HG02610 (cell line): ENCODE results near the gene ICAM4.
"Not testable (repeated sequence)": the region's sequence is repeated elsewhere in the genome, so short reads cannot be mapped to it uniquely, and the experiment has no call there.

Source experiments
- ATAC-seq: cut with Tn5 transposase; IDR thresholded peaks from one replicate; pipeline ENCODE4 v1.9.1; 2021; ENCODE audit warnings: mild to moderate bottlenecking, moderate library complexity; ENCODE audit not compliant: unreplicated experiment

ICAM4 gene

DNA sequence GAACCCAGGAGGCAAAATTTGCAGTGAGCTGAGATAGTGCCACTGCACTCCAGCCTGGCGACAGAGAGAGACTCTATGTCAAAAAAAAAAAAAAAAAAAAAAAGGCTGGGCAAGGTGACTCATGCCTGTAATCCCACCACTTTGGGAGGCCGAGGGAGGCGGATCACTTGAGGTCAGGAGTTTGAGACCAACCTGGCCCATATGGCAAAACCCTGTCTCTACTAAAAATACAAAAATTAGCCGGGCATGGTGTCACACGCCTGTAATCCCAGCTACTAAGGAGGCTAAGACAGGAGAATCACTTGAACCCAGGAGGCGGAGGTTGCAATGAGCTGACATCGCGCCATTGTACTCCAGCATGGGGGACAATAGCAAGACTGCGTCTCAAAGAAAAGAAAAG lies 50.0 kb downstream of the ICAM4 start:
- ATAC-seq, result not testable (repeated sequence)
